HepG2 (cell line): ENCODE measurements around the gene UBAC2. TPM values are rescaled to one million over a fixed set of nuclear protein-coding genes. Genes with fewer than 3 reads are reported as not detected.

Experiments used
- ATAC-seq: fragments of 200-7000 bp; cut with Tn5 transposase; 3 replicates; pipeline ENCODE4 v1.9.1; 2020; ENCODE audit warnings: mild to moderate bottlenecking, moderate library complexity
- BruUV-seq: library from RNA; stranded (reverse); fragments of 400-500 nt; replicated peaks from 2 replicates; lab custom pipeline; 2021; lab: Mats Ljungman, UMichigan
- CTCF ChIA-PET: fragments of 300-600 bp; formaldehyde crosslinking; extraction: SDS; loops from one replicate; lab custom pipeline; 2021; ENCODE audit warnings: low total read pairs, inconsistent platforms, low intra/inter-chr PET ratio; lab: Yijun Ruan, JAX
- POLR2A ChIA-PET: fragments of 350-600 bp; sonication (Branson Sonifier 250); formaldehyde crosslinking; loops from one replicate; lab custom pipeline; 2020; ENCODE audit warnings: antibody characterized with exemption, inconsistent platforms; lab: Yijun Ruan, JAX
- DNase-seq: peaks from one replicate; pipeline ENCODE4 v3.0.0-alpha.2; 2015; ENCODE audit warnings: low spot score
- FAIRE-seq: peaks from 3 replicates; lab custom pipeline; 2011; peaks lifted over from hg19 to GRCh38; lab: Jason Lieb, UNC
- H2AFZ ChIP-seq: one replicate; pipeline ENCODE4 v1.6.1; 2011; ENCODE audit warnings: low read length, inconsistent platforms
- H3K27ac ChIP-seq: fragments of 300-600 bp; 3 replicates; pipeline ENCODE4 v1.8.0; 2011; ENCODE audit warnings: mixed run types, mild to moderate bottlenecking, mixed read lengths, low read length, inconsistent platforms; ENCODE audit not compliant: insufficient read depth; ENCODE audit errors: extremely low read length
- H3K27me3 ChIP-seq, 2 experiments: fragments of 200-600 bp in 1 of 2; 2 replicates in 1 of 2; 3 replicates in 1 of 2; pipeline versions ENCODE4 v1.6.0 to v1.8.0; 2011; ENCODE audit warnings: low read length in 2 of 2, mild to moderate bottlenecking in 2 of 2, moderate library complexity in 2 of 2, inconsistent platforms in 1 of 2; ENCODE audit not compliant: insufficient read depth in 2 of 2, control insufficient read depth in 1 of 2
- H3K36me3 ChIP-seq, 2 experiments: fragments of 200-600 bp in 1 of 2; replicated peaks in 1 of 2; 2 replicates in 1 of 2; 3 replicates in 1 of 2; pipeline versions ENCODE4 v1.5.1 to v1.8.0; 2011; ENCODE audit warnings: low read length in 2 of 2, inconsistent platforms in 1 of 2; ENCODE audit not compliant: insufficient read depth in 2 of 2, control insufficient read depth in 1 of 2
- H3K4me1 ChIP-seq: 2 replicates; pipeline ENCODE4 v1.5.1; 2012; ENCODE audit warnings: low read length, inconsistent platforms; ENCODE audit not compliant: insufficient read depth
- H3K4me2 ChIP-seq: 2 replicates; pipeline ENCODE4 v1.6.0; 2011; ENCODE audit warnings: low read depth, low read length, inconsistent platforms
- H3K4me3 ChIP-seq, 3 experiments: fragments of 200-600 bp in 1 of 3; sonication (generic), shearing (Covaris generic) in 1 of 3; replicated peaks in 1 of 3; 2 replicates each; pipeline ENCODE4 v1.5.1; 2011 to 2016; ENCODE audit warnings: low read length in 3 of 3, inconsistent platforms in 2 of 3, low read depth in 2 of 3, mild to moderate bottlenecking in 2 of 3, control low read depth in 1 of 3, mixed read lengths in 1 of 3; ENCODE audit not compliant: insufficient read depth in 1 of 3
- H3K79me2 ChIP-seq: one replicate; pipeline ENCODE4 v1.6.1; 2011; ENCODE audit warnings: low read length, inconsistent platforms; ENCODE audit not compliant: insufficient read depth
- H3K9ac ChIP-seq: 2 replicates; pipeline ENCODE4 v1.6.0; 2011; ENCODE audit warnings: mild to moderate bottlenecking, low read depth, low read length, inconsistent platforms; ENCODE audit not compliant: insufficient read depth
- H3K9me3 ChIP-seq: 2 replicates; pipeline ENCODE4 v1.5.1; 2012; ENCODE audit warnings: mild to moderate bottlenecking, low read length
- H4K20me1 ChIP-seq: 2 replicates; pipeline ENCODE4 v1.6.0; 2011; ENCODE audit warnings: inconsistent platforms, mild to moderate bottlenecking, low read length, moderate library complexity; ENCODE audit not compliant: insufficient read depth
- CBX5 ChIP-seq: sonication (generic); formaldehyde crosslinking; IDR thresholded peaks from 2 replicates; pipeline ENCODE4 v1.4.0; 2020; ENCODE audit warnings: missing genetic modification reagents, borderline replicate concordance
- HNF4A ChIP-seq: sonication (generic); formaldehyde crosslinking; IDR thresholded peaks from 2 replicates; pipeline ENCODE4 v1.4.0; 2020; ENCODE audit warnings: missing genetic modification reagents
- NFIC ChIP-seq: IDR thresholded peaks from 2 replicates; pipeline ENCODE4 v1.6.1; 2012; ENCODE audit warnings: mild to moderate bottlenecking, low read length, inconsistent platforms
- TARDBP ChIP-seq: sonication (generic); formaldehyde crosslinking; IDR thresholded peaks from 2 replicates; pipeline ENCODE4 v1.8.0; 2022; ENCODE audit warnings: mild to moderate bottlenecking, missing genetic modification reagents
- TEF ChIP-seq: sonication (generic); formaldehyde crosslinking; IDR thresholded peaks from 2 replicates; pipeline ENCODE4 v1.5.0; 2020; ENCODE audit warnings: missing genetic modification reagents
- WIZ ChIP-seq: sonication (generic); formaldehyde crosslinking; IDR thresholded peaks from 2 replicates; pipeline ENCODE4 v1.5.1; 2020; ENCODE audit warnings: mild to moderate bottlenecking, missing genetic modification reagents
- ZBTB42 ChIP-seq: sonication (generic); formaldehyde crosslinking; IDR thresholded peaks from 2 replicates; pipeline ENCODE4 v1.5.0; 2020; ENCODE audit warnings: mild to moderate bottlenecking, missing genetic modification reagents
- ZFP36L1 ChIP-seq: sonication (generic); formaldehyde crosslinking; IDR thresholded peaks from 2 replicates; pipeline ENCODE4 v1.8.0; 2022; ENCODE audit warnings: mild to moderate bottlenecking, missing genetic modification reagents, moderate library complexity
- ZNF496 ChIP-seq: sonication (generic); formaldehyde crosslinking; IDR thresholded peaks from 2 replicates; pipeline ENCODE4 v1.8.1; 2023; ENCODE audit warnings: mild to moderate bottlenecking, moderate library complexity, missing genetic modification reagents; ENCODE audit not compliant: insufficient replicate concordance
- ZNF549 ChIP-seq: sonication (generic); formaldehyde crosslinking; IDR thresholded peaks from 2 replicates; pipeline ENCODE4 v1.5.0; 2020; ENCODE audit warnings: missing genetic modification reagents
- WGBS: methylation state at CpG from one replicate; pipeline ENCODE4 v1.1.6; 2017; ENCODE audit warnings: low lambda C conversion rate; 5-methylcytosine and 5-hydroxymethylcytosine counted together
- in situ Hi-C: cut with HindIII; loops from 2 replicates; pipeline ENCODE4 v1.10.0; 2017; ENCODE audit warnings: low pct_unique_long_range_greater_than_20kb; ENCODE audit not compliant: extremely low pct_ligation_motif_present
- intact Hi-C: fragments of 100-400 bp; cut with micrococcal nuclease; formaldehyde crosslinking; loops from one replicate; pipeline ENCODE4 v1.10.0; 2022; ENCODE audit not compliant: unreplicated experiment
- polyA plus RNA-seq, 8 experiments: library from polyadenylated mRNA; depleted of rRNA in 3 of 8; stranded (reverse) in 7 of 8; unstranded in 1 of 8; fragments of >200 nt; fragmentation: Illumina TruSeq in 4 of 8; extraction: Trizol in 4 of 8; gene quantifications; 2 replicates each; pipeline versions ENCODE4 v1.2.1 to v1.2.3, GENCODE V29; 2011 to 2016; ENCODE audit warnings: low read depth in 4 of 8, missing spikeins in 1 of 8, mixed read lengths in 1 of 8; ENCODE audit not compliant: insufficient read depth in 1 of 8
- total RNA-seq, 5 experiments: library from RNA; depleted of rRNA; stranded (reverse); fragments of >200 nt; fragmentation: Illumina TruSeq; extraction: Trizol; gene quantifications; 2 replicates each; pipeline ENCODE4 v1.2.3, GENCODE V29; 2016; ENCODE audit warnings: low read depth in 1 of 5

UBAC2 gene
- total and polyA plus RNA-seq, 2 of the 13 experiments (the other 11 are each of a cell fraction or from before 2014, with no cell fraction given): 61.3 to 80.8 TPM

GRCh38 chr13:99164226-99164625, 36.4 kb upstream of the UBAC2 start:
- TF ChIP-seq NFIC (no peak), HNF4A (no peak), ZNF549 (CRISPR knock-in tag) (no peak), ZNF496 (no peak), ZBTB42 (CRISPR knock-in tag) (no peak), WIZ (CRISPR knock-in tag) (no peak), ZFP36L1 (CRISPR knock-in tag) (no peak), CBX5 (CRISPR knock-in tag) (no peak), TEF (CRISPR knock-in tag) (no peak), TARDBP (CRISPR knock-in tag) (no peak)
- CTCF ChIA-PET: no interaction called here
- FAIRE-seq: no peak
- Histone ChIP-seq H3K9ac (no peak overlapping the region), H4K20me1 (no peaks in the 10 kb centered on the region), H3K27me3 (no peaks in the 10 kb centered on the region), H3K79me2 (no peaks in the 10 kb centered on the region), H3K4me3 (no peak overlapping the region), H3K36me3 (no peaks in the 10 kb centered on the region), H3K9me3 (no peaks in the 10 kb centered on the region), H3K4me1 (no peaks in the 10 kb centered on the region), H3K4me2 (no peak overlapping the region), H3K27ac (no peak overlapping the region), H2AFZ (no peak overlapping the region)
- intact Hi-C loops: no loop called here
- BruUV-seq: no TSS peak
- in situ Hi-C loops: no loop called here
- POLR2A ChIA-PET: no interaction called here
- 58% methylated on average over 5 of the region's 5 CpGs for WGBS
- no peak for ATAC-seq
- DNase-seq: no peak
